MM.1S (cell line): ENCODE data around the gene SNX2.
A peak's percentile ranks its signal among the peaks of the same experiment; 100 is the strongest.

Experiments
- DNase-seq: peaks from one replicate; pipeline ENCODE4 v3.0.0-alpha.2; 2015
- H2AFZ ChIP-seq: fragments of 300-600 bp; sonication (generic); 2 replicates; pipeline ENCODE4 v1.6.0; 2016; ENCODE audit warnings: antibody characterized with exemption, low read length
- H3F3A ChIP-seq: fragments of 300-600 bp; sonication (generic); 2 replicates; pipeline ENCODE4 v1.6.1; 2016; ENCODE audit warnings: mild to moderate bottlenecking, antibody characterized with exemption, low read length, moderate library complexity, mixed read lengths; ENCODE audit not compliant: insufficient read depth
- H3K27ac ChIP-seq: fragments of 300-600 bp; sonication (generic); 2 replicates; pipeline ENCODE4 v1.5.1; 2016; ENCODE audit warnings: mild to moderate bottlenecking, low read length
- H3K27me3 ChIP-seq: fragments of 300-600 bp; sonication (generic); replicated peaks from 2 replicates; pipeline ENCODE4 v1.6.0; 2016; ENCODE audit warnings: low read length; ENCODE audit not compliant: insufficient read depth
- H3K36me3 ChIP-seq: fragments of 300-600 bp; sonication (generic); replicated peaks from 2 replicates; pipeline ENCODE4 v1.6.1; 2016; ENCODE audit warnings: mild to moderate bottlenecking, low read length, mixed read lengths; ENCODE audit not compliant: insufficient read depth
- H3K4me1 ChIP-seq: fragments of 300-600 bp; sonication (generic); 2 replicates; pipeline ENCODE4 v1.6.1; 2016; ENCODE audit warnings: low read length, mixed read lengths
- H3K4me2 ChIP-seq: fragments of 300-600 bp; sonication (generic); 2 replicates; pipeline ENCODE4 v1.6.0; 2016; ENCODE audit warnings: low read depth, low read length
- H3K4me3 ChIP-seq: fragments of 300-600 bp; sonication (generic); 2 replicates; pipeline ENCODE4 v1.5.1; 2016; ENCODE audit warnings: low read length, mixed read lengths
- H3K79me2 ChIP-seq: fragments of 300-600 bp; sonication (generic); 2 replicates; pipeline ENCODE4 v1.6.1; 2016; ENCODE audit warnings: mixed run types, low read length, mixed read lengths
- H3K9ac ChIP-seq: fragments of 300-600 bp; sonication (generic); 2 replicates; pipeline ENCODE4 v1.6.1; 2016; ENCODE audit warnings: low read length, mixed read lengths
- H3K9me2 ChIP-seq: fragments of 300-600 bp; sonication (generic); replicated peaks from 2 replicates; pipeline ENCODE4 v1.6.1; 2016; ENCODE audit warnings: mild to moderate bottlenecking, low read length, mixed read lengths; ENCODE audit not compliant: insufficient read depth
- H3K9me3 ChIP-seq: fragments of 300-600 bp; sonication (generic); replicated peaks from 2 replicates; pipeline ENCODE4 v1.6.1; 2016; ENCODE audit warnings: mild to moderate bottlenecking, low read length, mixed read lengths; ENCODE audit not compliant: insufficient read depth
- H4K20me1 ChIP-seq: fragments of 300-600 bp; sonication (generic); 2 replicates; pipeline ENCODE4 v1.6.1; 2016; ENCODE audit warnings: mild to moderate bottlenecking, low read length, moderate library complexity, mixed read lengths; ENCODE audit not compliant: insufficient read depth
- EZH2 ChIP-seq: fragments of 300-600 bp; sonication (generic); optimal IDR thresholded peaks from 2 replicates; pipeline ENCODE3; 2017; ENCODE audit warnings: low read depth, mild to moderate bottlenecking, antibody characterized with exemption, low read length, mixed read lengths
- EZH2phosphoT487 ChIP-seq: fragments of 300-600 bp; sonication (generic); IDR thresholded peaks from 2 replicates; pipeline ENCODE4 v1.6.1; 2018; ENCODE audit warnings: antibody characterized with exemption, low read length
- TF ChIP-seq, protein P1 (sequence below): fragments of 300-600 bp; sonication (generic); IDR thresholded peaks from 2 replicates; pipeline ENCODE4 v1.5.1; 2016; ENCODE audit warnings: antibody characterized with exemption, low read length, mixed read lengths

The SNX2 gene

DNA sequence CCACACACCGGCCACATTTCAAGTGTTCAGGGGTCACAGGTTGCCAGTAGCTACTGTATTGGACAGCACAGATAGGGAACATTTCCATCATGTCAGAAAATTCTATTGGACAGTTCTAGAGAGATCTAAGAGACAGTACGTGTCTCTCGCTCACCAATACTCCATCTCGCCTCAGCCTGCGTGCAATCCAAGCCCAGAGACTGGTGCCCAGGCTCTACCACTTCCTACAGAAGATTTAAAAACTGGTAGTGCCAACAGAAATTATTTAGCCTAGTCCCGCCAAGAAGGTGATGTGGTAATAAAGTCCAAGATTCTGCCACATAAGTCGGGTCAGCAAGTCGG is 390 bp upstream of the SNX2 start:
- H3K27ac ChIP-seq, result no peak overlapping the region
- no peaks in the 10 kb centered on the region for H3K9me3 ChIP-seq
- DNase-seq, result no peak
- H3K4me1 ChIP-seq, result peaks cover 15% of the 10 kb centered on the region
- H3K4me3 ChIP-seq, result peak overlapping the region; percentile 98
- H3K79me2 ChIP-seq, result peaks cover 44% of the 10 kb centered on the region
- peak overlapping the region; percentile 71 for H3K4me2 ChIP-seq
- peaks cover 8% of the 10 kb centered on the region for H3F3A ChIP-seq
- H3K9ac ChIP-seq, result 0 out of 2 replicates have a peak overlapping the region, but pooled peaks have one; percentile 13
- H4K20me1 ChIP-seq, result 0 out of 2 replicates have a peak, but pooled peaks cover 5% of the 10 kb centered on the region
- H3K27me3 ChIP-seq, result no peaks in the 10 kb centered on the region
- no peaks in the 10 kb centered on the region for H3K9me2 ChIP-seq
- TF ChIP-seq EZH2phosphoT487 (no peak), EZH2 (no peak)
- TF ChIP-seq, protein P1, sequence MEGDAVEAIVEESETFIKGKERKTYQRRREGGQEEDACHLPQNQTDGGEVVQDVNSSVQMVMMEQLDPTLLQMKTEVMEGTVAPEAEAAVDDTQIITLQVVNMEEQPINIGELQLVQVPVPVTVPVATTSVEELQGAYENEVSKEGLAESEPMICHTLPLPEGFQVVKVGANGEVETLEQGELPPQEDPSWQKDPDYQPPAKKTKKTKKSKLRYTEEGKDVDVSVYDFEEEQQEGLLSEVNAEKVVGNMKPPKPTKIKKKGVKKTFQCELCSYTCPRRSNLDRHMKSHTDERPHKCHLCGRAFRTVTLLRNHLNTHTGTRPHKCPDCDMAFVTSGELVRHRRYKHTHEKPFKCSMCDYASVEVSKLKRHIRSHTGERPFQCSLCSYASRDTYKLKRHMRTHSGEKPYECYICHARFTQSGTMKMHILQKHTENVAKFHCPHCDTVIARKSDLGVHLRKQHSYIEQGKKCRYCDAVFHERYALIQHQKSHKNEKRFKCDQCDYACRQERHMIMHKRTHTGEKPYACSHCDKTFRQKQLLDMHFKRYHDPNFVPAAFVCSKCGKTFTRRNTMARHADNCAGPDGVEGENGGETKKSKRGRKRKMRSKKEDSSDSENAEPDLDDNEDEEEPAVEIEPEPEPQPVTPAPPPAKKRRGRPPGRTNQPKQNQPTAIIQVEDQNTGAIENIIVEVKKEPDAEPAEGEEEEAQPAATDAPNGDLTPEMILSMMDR, result no peak
- no peaks in the 10 kb centered on the region for H3K36me3 ChIP-seq
- peak overlapping the region; percentile 93 for H2AFZ ChIP-seq

DNA sequence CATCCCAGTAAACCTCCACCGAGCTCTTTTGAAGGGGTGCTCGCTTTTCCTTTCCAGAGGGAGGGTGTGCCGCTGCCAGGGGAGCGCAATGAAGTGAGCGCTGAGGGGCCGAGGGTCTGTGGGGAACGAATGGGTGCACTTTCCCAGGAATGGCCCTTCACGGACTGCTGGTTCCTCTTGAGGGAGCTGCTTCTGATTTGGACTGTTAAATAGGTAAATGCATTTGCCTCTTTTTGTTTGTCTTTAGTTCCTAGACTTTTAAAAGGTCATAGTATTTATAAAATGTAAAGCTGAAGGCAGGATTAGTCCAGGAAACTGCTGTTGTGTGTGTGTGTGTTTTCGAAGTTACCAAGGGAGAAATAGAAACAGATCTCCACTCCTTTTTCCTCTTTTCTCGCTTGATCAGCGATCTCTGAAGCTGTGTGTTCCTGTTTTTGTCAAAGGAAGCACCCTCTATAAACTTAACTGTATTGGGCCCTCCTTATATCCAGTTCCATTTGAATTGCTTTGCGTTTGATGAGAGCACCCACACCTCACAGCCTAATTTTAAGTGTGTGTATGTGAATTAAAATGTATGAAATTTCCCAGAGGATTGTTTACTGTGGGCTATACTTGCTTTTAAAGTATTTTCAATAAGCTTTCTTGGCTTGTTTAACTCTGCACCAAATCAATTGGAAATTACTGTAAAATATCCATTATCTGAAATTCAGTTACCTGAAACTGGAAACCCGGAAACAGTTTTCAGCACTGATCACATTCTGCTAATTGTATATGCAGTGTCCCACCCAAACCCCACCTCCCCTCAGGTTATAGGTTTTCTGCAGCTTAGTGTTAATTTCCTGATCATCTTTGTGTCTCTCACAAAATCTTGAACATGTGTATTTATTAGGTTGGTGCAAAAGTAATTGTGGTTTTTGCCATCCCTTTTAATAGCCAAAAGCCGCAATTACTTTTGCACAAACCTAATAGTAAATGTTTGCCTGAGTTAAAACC is 966 bp downstream of the SNX2 start:
- Histone ChIP-seq H3K4me1 (peaks cover 15% of the 10 kb centered on the region), H3K79me2 (peaks cover 57% of the 10 kb centered on the region), H3K27ac (peak overlapping the region; percentile 70), H3K4me3 (peak overlapping the region; percentile 98), H3K9me2 (no peaks in the 10 kb centered on the region), H2AFZ (peak overlapping the region; percentile 90), H3K27me3 (no peaks in the 10 kb centered on the region), H3F3A (peaks cover 8% of the 10 kb centered on the region), H3K9ac (peak overlapping the region; percentile 90), H3K4me2 (peak overlapping the region; percentile 91), H4K20me1 (0 out of 2 replicates have a peak, but pooled peaks cover 5% of the 10 kb centered on the region), H3K36me3 (no peaks in the 10 kb centered on the region), H3K9me3 (no peaks in the 10 kb centered on the region)
- DNase-seq, result no peak
- TF ChIP-seq EZH2phosphoT487 (no peak), EZH2 (no peak)
- TF ChIP-seq, protein P1, result no peak

DNA sequence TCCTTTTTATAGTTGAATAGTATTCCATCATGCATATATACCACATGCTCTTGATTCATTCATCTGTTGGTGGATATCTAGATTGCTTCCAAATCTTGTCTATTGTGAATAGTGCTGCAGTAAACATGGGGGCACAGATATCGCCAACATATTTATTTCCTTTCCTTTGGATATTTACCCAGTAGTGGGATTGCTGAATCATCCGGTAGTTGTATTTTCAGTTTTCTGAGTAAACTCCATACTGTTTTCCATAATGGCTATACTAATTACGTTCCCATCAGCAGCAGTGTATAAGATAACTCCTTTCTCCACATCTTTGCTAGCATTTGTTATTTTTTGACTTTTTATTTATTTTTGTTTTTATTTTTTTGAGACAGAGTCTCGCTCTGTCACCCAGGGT is 3.3 kb downstream of the SNX2 start:
- Histone ChIP-seq H3K36me3 (no peaks in the 10 kb centered on the region), H3K27me3 (no peaks in the 10 kb centered on the region), H3K4me2 (no peak overlapping the region), H3F3A (peaks cover 8% of the 10 kb centered on the region), H3K79me2 (peaks cover 79% of the 10 kb centered on the region), H3K4me1 (peaks cover 15% of the 10 kb centered on the region), H3K9me2 (no peaks in the 10 kb centered on the region), H4K20me1 (0 out of 2 replicates have a peak, but pooled peaks cover 5% of the 10 kb centered on the region), H3K9me3 (no peaks in the 10 kb centered on the region), H3K4me3 (no peak overlapping the region), H2AFZ (no peak overlapping the region), H3K9ac (no peak overlapping the region), H3K27ac (no peak overlapping the region)
- TF ChIP-seq EZH2phosphoT487 (no peak), EZH2 (no peak)
- TF ChIP-seq, protein P1, result no peak
- DNase-seq, result no peak
